Occipital lobe (tissue), 2 donors: ENCODE results near the gene TCF7L1. TPM values are rescaled to one million over a fixed set of nuclear protein-coding genes. Genes with fewer than 3 reads are reported as not detected.

Experiments
- DNase-seq: peaks from one replicate; lab custom pipeline; 2025; lab: John Stamatoyannopoulos, UW
- total RNA-seq: library from RNA; depleted of rRNA; stranded (reverse); fragments of >200 nt; gene quantifications from one replicate; pipeline ENCODE4 v1.2.3, GENCODE V29; 2014

Gene TCF7L1
- total RNA-seq, 1 donor from 2014 or later, result 1.1 TPM

- no peak for DNase-seq
Measured at GRCh38 chr2:85221067-85221691, 88.0 kb downstream of the TCF7L1 start.

- no peak for DNase-seq
Measured at GRCh38 chr2:85222792-85223191, 89.6 kb downstream of the TCF7L1 start.

DNA sequence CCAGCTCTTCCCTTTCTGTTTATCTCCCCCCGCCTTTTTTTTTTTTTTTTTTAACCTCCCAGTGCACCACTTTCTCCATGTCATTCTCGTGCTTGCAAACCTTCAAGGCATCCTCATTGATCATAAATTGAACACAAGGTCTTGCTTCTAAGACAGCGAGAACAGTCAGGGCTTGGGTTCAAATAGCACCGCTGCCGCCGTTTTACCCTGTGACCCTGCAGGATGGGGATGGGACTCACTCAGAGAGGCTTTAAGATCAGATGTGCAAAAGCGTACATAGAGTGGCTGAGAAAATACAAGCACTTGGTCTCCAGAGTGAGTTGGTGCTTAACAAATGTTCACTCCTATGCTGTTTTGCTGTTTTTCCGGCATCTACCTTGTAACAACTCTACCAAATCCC is 93.6 kb downstream of the TCF7L1 start:
- no peak for DNase-seq

- no peak for DNase-seq
Measured at GRCh38 chr2:85230679-85231467, 97.7 kb downstream of the TCF7L1 start.

GRCh38 chr2:85231468-85231805 is 98.2 kb downstream of the TCF7L1 start:
- no peak for DNase-seq

DNA sequence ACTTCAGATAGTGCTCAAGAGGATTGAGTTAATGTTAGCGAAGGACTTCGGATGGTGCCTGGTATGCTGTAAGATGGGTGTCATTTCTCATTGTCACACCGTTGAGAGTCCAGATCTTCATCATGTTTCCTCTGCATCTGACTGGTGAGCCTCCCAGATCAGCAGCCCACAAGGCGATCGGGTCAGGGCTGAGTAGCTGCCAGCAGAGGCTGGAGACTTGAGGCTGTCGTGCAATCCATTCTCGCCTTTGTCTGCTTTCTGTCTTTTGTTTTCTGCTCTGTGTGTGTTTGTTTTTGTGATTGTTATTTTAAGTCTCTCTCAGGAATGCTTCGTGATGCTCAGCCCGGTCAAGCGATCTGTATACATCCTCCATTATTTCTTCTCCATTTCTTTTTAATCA is 98.8 kb downstream of the TCF7L1 start:
- DNase-seq, result no peak

DNA sequence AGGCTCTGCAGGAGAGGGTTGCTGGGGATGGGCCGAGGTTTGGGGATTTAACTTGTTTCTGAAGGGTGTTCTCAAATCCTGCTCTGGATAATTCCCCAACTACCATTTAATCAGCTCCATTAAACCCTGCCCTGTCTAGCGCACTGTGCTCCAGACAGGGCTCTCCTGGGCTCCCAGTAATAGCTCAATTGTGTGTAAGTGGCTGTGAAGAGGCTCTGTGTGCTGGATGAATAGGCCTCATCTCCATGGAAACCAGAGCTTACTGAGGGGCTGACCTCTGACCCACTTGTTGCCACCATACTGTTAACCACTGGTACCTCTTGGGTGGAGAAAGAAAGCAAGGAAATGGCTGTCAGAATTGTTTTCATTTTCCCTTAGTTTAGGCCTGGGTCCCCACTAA is 101.7 kb downstream of the TCF7L1 start:
- DNase-seq, result no peak

- no peak for DNase-seq
Measured at GRCh38 chr2:85235281-85235680, 102.1 kb downstream of the TCF7L1 start.

GRCh38 chr2:85236084-85236483 is 102.9 kb downstream of the TCF7L1 start:
- no peak for DNase-seq

DNA sequence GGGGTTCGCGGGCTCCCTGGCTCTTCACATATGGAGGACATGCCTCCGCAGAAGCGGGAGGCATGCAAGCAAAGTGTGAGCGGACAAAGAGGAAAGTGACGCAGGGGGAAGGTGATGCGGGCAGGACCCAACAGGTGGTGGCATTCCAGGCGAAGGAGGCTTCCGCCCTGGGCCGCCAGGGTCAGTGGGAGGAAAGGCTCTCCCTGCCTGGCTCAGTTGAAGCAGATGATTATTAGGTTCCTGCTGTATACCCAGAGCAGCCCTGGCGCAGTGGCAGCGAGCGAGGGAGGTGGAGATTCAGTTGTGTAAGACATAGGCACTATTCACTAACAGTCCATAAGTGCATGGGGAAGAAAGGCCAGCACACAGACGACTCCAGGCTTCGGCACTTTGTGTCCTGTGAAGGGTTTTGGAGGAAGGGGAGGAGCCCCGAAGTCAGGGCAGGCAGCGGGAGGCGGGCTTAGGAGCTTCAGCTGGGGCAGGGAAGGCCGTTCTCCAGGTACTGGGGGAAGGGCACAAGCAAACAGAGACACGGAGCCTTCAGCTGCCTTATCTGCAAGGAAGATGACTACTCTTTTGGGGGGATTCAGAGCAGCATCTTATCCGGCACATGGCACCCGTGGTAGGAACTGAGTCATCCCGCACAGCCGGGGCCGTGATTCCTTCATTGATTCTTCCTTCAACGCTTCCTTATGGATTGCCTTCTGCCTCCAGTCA is 104.8 kb downstream of the TCF7L1 start:
- DNase-seq, result no peak

GRCh38 chr2:85238607-85239006 is 105.4 kb downstream of the TCF7L1 start:
- no peak for DNase-seq

DNA sequence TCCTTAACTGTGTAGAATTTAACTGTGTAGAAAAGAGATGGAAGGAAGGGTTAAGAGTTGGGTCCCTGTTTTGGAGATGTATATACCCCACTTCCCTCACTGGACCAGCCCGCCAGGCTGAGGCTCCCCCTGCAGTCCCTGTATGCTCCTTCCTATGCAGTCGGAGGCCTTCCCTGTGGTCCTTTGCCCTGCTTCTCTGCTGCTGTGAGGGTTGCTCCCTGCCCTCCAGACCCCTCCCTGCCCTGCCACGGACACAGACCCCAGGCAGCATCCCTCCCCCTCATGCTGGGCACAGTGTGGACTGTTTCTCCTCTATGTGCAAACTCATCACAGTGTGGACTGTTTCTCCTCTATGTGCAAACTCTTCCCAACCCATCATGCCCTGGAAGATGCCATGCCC is 105.9 kb downstream of the TCF7L1 start:
- no peak for DNase-seq

- DNase-seq, result no peak
Measured at GRCh38 chr2:85240055-85240454, 106.9 kb downstream of the TCF7L1 start.

GRCh38 chr2:85242321-85242720 is 109.1 kb downstream of the TCF7L1 start:
- DNase-seq, result no peak

DNA sequence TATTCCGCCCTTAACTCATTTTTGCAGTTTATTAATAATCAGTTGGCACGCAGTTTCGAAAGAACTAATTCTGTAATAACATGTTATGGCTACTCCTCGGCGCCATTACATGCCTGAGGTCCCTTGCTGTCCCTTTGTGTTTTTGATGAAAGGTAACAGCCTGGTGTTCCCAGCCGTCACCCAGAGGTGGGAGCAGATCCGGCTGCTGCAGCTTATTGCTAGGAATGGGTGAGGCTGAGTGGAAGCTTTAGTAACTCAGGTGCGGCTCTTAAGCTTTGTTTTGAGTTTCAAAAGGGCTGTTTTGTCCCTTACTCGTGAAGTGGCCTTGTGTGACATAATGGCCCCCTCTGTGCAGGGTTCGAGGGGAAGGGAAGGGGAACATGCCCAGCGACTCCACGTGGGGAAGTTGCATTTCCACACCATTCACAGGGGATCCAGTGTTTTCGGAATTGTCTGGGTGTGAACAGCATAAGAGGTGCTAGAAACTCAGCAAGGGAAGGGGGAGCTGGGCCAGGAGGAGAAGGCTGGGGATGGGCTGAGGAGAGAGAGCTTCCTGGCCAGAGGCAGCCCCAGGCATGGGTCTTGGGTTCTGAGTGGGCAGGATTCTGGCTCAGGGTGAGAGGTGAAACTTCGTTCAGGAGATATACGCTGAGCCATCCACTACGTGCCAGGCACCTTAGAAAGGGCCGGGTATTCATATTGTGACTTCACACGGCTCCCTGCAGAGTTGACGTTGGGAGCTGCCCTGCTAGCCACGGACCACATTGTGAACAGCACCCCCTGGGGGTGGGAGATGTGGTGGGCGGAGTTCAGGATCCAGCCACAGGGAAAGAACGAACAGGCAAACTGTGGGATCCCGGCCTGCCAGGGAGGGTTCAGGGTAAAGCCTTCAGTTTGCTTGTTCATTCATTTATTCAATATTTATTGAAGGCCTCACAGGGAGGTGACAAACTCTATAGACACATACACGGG is 110.2 kb downstream of the TCF7L1 start:
- DNase-seq, result no peak

GRCh38 chr2:85244828-85245227 is 111.6 kb downstream of the TCF7L1 start:
- DNase-seq, result no peak

GRCh38 chr2:85245891-85246290 is 112.7 kb downstream of the TCF7L1 start:
- DNase-seq, result no peak

GRCh38 chr2:85246348-85246747 is 113.2 kb downstream of the TCF7L1 start:
- no peak for DNase-seq

- DNase-seq, result no peak
Measured at GRCh38 chr2:85247610-85248009, 114.4 kb downstream of the TCF7L1 start.

- DNase-seq, result no peak
Measured at GRCh38 chr2:85248773-85249509, 115.7 kb downstream of the TCF7L1 start.

DNA sequence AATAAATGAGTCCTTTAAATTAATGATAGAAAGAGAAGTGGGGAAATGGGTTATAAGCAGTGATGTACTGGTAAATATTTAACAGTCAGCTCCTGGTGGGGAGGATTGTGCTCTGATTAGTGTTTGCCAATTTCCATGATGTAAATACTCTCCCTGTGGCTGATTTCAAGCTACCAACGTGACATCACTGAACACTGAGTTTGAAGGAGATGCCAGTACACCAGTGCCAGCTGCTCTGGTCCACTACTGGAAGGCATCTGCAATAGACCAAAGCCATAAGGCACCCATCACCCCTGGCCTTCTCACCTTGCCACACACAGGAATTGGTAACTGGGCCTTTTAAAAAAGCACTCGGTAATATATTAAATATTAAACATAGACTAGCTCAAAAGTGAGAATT is 116.9 kb downstream of the TCF7L1 start:
- DNase-seq, result no peak
